AG04450 (cell line): ENCODE results near the gene NPAS3. TPM values are rescaled to one million over a fixed set of nuclear protein-coding genes. Genes with fewer than 3 reads are reported as not detected.

Source experiments
- CTCF ChIA-PET: fragments of 300-600, 350-600 bp; formaldehyde crosslinking; extraction: SDS; loops from one replicate; lab custom pipeline; 2022; ENCODE audit warnings: antibody characterized with exemption, inconsistent platforms; lab: Charles Lee
- POLR2A ChIA-PET: fragments of 350-600 bp; formaldehyde crosslinking; extraction: SDS; loops from one replicate; lab custom pipeline; 2021; ENCODE audit warnings: antibody characterized with exemption, inconsistent platforms; lab: Yijun Ruan, JAX
- DNase-seq: peaks from one replicate; pipeline ENCODE4 v3.0.0-alpha.2; 2011; ENCODE audit warnings: low read depth, low spot score
- H3K27ac ChIP-seq: one replicate; pipeline ENCODE4 v1.5.1; 2012; ENCODE audit warnings: low read depth, low read length, control low read depth
- H3K27me3 ChIP-seq: one replicate; pipeline ENCODE4 v1.6.0; 2012; ENCODE audit warnings: low read length; ENCODE audit not compliant: control insufficient read depth, insufficient read depth
- H3K4me3 ChIP-seq: 2 replicates; pipeline ENCODE4 v1.5.1; 2011; ENCODE audit warnings: mild to moderate bottlenecking, low read depth, low read length, control low read depth
- H3K9me3 ChIP-seq: 2 replicates; pipeline ENCODE4 v1.5.1; 2012; ENCODE audit warnings: low read length; ENCODE audit not compliant: control insufficient read depth, insufficient read depth
- CTCF ChIP-seq: IDR thresholded peaks from 2 replicates; pipeline ENCODE4 v1.5.1; 2011; ENCODE audit warnings: low read depth, low read length, control low read depth, inconsistent platforms
- polyA plus RNA-seq: library from polyadenylated mRNA; depleted of rRNA; stranded (reverse); fragments of >200 nt; gene quantifications from 2 replicates; pipeline ENCODE4 v1.2.3, GENCODE V29; 2011

The NPAS3 gene
- polyA plus RNA-seq, 1 experiment: not detected

GRCh38 chr14:33349871-33350270, 411.2 kb downstream of the NPAS3 start:
- no peak overlapping the region for H3K27ac ChIP-seq
- ChIA-PET POLR2A (no interaction called here), CTCF (no interaction called here)
- no peak for DNase-seq
- no peak overlapping the region for H3K4me3 ChIP-seq
- no peaks in the 10 kb centered on the region for H3K27me3 ChIP-seq
- TF ChIP-seq CTCF: no peak
- no peaks in the 10 kb centered on the region for H3K9me3 ChIP-seq

- no peak overlapping the region for H3K27ac ChIP-seq
- DNase-seq: no peak
- POLR2A ChIA-PET: no interaction called here
- no peaks in the 10 kb centered on the region for H3K27me3 ChIP-seq
- TF ChIP-seq CTCF: no peak
- CTCF ChIA-PET: interaction anchor here (0.6 kb wide), 1 partner anchor 8 kb away, joined by 3 read pairs; no protein-coding TSS in a partner anchor
- H3K4me3 ChIP-seq: no peak overlapping the region
- H3K9me3 ChIP-seq: no peaks in the 10 kb centered on the region
Observed at GRCh38 chr14:33350366-33350990, 411.8 kb downstream of the NPAS3 start.

- Histone ChIP-seq H3K27me3 (no peaks in the 10 kb centered on the region), H3K27ac (no peak overlapping the region), H3K9me3 (no peaks in the 10 kb centered on the region), H3K4me3 (no peak overlapping the region)
- no peak for DNase-seq
- POLR2A ChIA-PET: no interaction called here
- no peak for TF ChIP-seq CTCF
- CTCF ChIA-PET: no interaction called here
Observed at GRCh38 chr14:33352821-33353220, 414.1 kb downstream of the NPAS3 start.

GRCh38 chr14:33356181-33356580, 417.5 kb downstream of the NPAS3 start:
- H3K9me3 ChIP-seq: no peaks in the 10 kb centered on the region
- no peak overlapping the region for H3K27ac ChIP-seq
- H3K4me3 ChIP-seq: no peak overlapping the region
- CTCF ChIA-PET: no interaction called here
- H3K27me3 ChIP-seq: no peaks in the 10 kb centered on the region
- TF ChIP-seq CTCF: no peak
- no peak for DNase-seq
- POLR2A ChIA-PET: no interaction called here

GRCh38 chr14:33357225-33358010, 418.7 kb downstream of the NPAS3 start:
- TF ChIP-seq CTCF: no peak
- no peaks in the 10 kb centered on the region for H3K27me3 ChIP-seq
- CTCF ChIA-PET: no interaction called here
- no peaks in the 10 kb centered on the region for H3K9me3 ChIP-seq
- DNase-seq: no peak
- POLR2A ChIA-PET: no interaction called here
- no peak overlapping the region for H3K27ac ChIP-seq
- H3K4me3 ChIP-seq: no peak overlapping the region
